B cell (primary cell): ENCODE data around the gene MYO1C.
"Not testable (repeated sequence)": the region's sequence is repeated elsewhere in the genome, so short reads cannot be mapped to it uniquely, and the experiment has no call there.

Experiments
- CTCF ChIP-seq: fragments of 200-600 bp; IDR thresholded peaks from one replicate; pipeline ENCODE4 v1.8.0; 2022; ENCODE audit warnings: antibody characterized with exemption, mild to moderate bottlenecking
- EZH2 ChIP-seq: IDR thresholded peaks from 2 replicates; pipeline ENCODE4 v1.6.1; 2012; ENCODE audit warnings: borderline replicate concordance, low read depth, mild to moderate bottlenecking, moderate library complexity, low read length; ENCODE audit not compliant: insufficient read depth, poor library complexity, severe bottlenecking

- TF ChIP-seq CTCF, EZH2: not testable (repeated sequence)
These were observed 34.4 kb upstream of the MYO1C start for GRCh38 chr17:1526876-1527275.
